Smooth muscle cell (in vitro differentiated cells): Measurements from ENCODE around the gene PTPRD. TPM values are rescaled to one million over a fixed set of nuclear protein-coding genes. Genes with fewer than 3 reads are reported as not detected.
A peak's percentile ranks its signal among the peaks of the same experiment; 100 is the strongest.

Source experiments
- DNase-seq: peaks from one replicate; lab custom pipeline; 2025; ENCODE audit not compliant: unreplicated experiment; lab: John Stamatoyannopoulos, UW
- H2AFZ ChIP-seq: fragments of 200-600 bp; sonication (generic); 2 replicates; pipeline ENCODE4 v1.6.0; 2016; ENCODE audit warnings: antibody characterized with exemption, low read depth, mild to moderate bottlenecking
- H3F3A ChIP-seq: fragments of 200-600 bp; sonication (generic); 2 replicates; pipeline ENCODE4 v1.6.0; 2017; ENCODE audit warnings: antibody characterized with exemption, low read depth
- H3K27ac ChIP-seq: fragments of 200-600 bp; sonication (generic); 2 replicates; pipeline ENCODE4 v1.5.1; 2016; ENCODE audit warnings: low read depth, mild to moderate bottlenecking
- H3K27me3 ChIP-seq: fragments of 200-600 bp; sonication (generic); 2 replicates; pipeline ENCODE4 v1.6.1; 2016; ENCODE audit warnings: low read depth, mild to moderate bottlenecking
- H3K36me3 ChIP-seq: fragments of 200-600 bp; sonication (generic); 2 replicates; pipeline ENCODE4 v1.5.1; 2016; ENCODE audit warnings: low read depth
- H3K4me1 ChIP-seq: fragments of 200-600 bp; sonication (generic); 2 replicates; pipeline ENCODE4 v1.5.1; 2016; ENCODE audit warnings: low read depth
- H3K4me2 ChIP-seq: fragments of 200-600 bp; sonication (generic); 2 replicates; pipeline ENCODE4 v1.6.0; 2016; ENCODE audit warnings: mild to moderate bottlenecking
- H3K4me3 ChIP-seq: fragments of 200-600 bp; sonication (generic); 2 replicates; pipeline ENCODE4 v1.5.1; 2016; ENCODE audit warnings: mild to moderate bottlenecking
- H3K79me2 ChIP-seq: fragments of 200-600 bp; sonication (generic); 2 replicates; pipeline ENCODE4 v1.6.0; 2016; ENCODE audit warnings: low read depth, mild to moderate bottlenecking
- H3K9ac ChIP-seq: fragments of 200-600 bp; sonication (generic); 2 replicates; pipeline ENCODE4 v1.6.0; 2016; ENCODE audit warnings: low read depth
- H3K9me3 ChIP-seq: fragments of 200-600 bp; sonication (generic); replicated peaks from 2 replicates; pipeline ENCODE4 v1.5.1; 2016; ENCODE audit warnings: low read depth
- H4K20me1 ChIP-seq: fragments of 200-600 bp; sonication (generic); 2 replicates; pipeline ENCODE4 v1.6.0; 2016; ENCODE audit warnings: low read depth
- CTCF ChIP-seq: fragments of 200-600 bp; sonication (generic); IDR thresholded peaks from 2 replicates; pipeline ENCODE4 v1.5.1; 2017; ENCODE audit warnings: borderline replicate concordance, mild to moderate bottlenecking, antibody characterized with exemption; ENCODE audit not compliant: insufficient read depth, poor library complexity, severe bottlenecking
- WGBS: methylation state at CpG from one replicate; pipeline ENCODE4 v1.1.7; 2016; ENCODE audit warnings: low lambda C conversion rate; 5-methylcytosine and 5-hydroxymethylcytosine counted together
- polyA plus RNA-seq: library from polyadenylated mRNA; unstranded; fragments of >200 nt; fragmentation: Nextera tagmentation; extraction: Ambion mirVana; gene quantifications from 2 replicates; pipeline ENCODE4 v1.2.1, GENCODE V29; 2016
- total RNA-seq: library from RNA; depleted of rRNA; stranded (reverse); fragments of >200 nt; gene quantifications from 2 replicates; pipeline ENCODE4 v1.2.3, GENCODE V29; 2014

The PTPRD gene
- total and polyA plus RNA-seq, 2 experiments from 2014 or later: 6.5 to 61.0 TPM

- DNase-seq: no peak
- peak; percentile 15 for TF ChIP-seq CTCF
Observed at GRCh38 chr9:9919174-9919775, 693.5 kb downstream of the PTPRD start.

GRCh38 chr9:9917400-9917799 is 695.4 kb downstream of the PTPRD start:
- H3K9me3 ChIP-seq: peaks cover 3% of the 10 kb centered on the region
- no peaks in the 10 kb centered on the region for H3K27me3 ChIP-seq
- H3K4me3 ChIP-seq: no peak overlapping the region
- H3K4me1 ChIP-seq: no peaks in the 10 kb centered on the region
- H2AFZ ChIP-seq: no peak overlapping the region
- TF ChIP-seq CTCF: no peak
- H3K9ac ChIP-seq: no peak overlapping the region
- no peaks in the 10 kb centered on the region for H3K36me3 ChIP-seq
- H3K27ac ChIP-seq: no peak overlapping the region
- no peak for DNase-seq
- H3K79me2 ChIP-seq: no peaks in the 10 kb centered on the region
- H4K20me1 ChIP-seq: no peaks in the 10 kb centered on the region
- H3F3A ChIP-seq: no peaks in the 10 kb centered on the region
- no peak overlapping the region for H3K4me2 ChIP-seq

More at GRCh38 chr9:9919174-9919775, 693.5 kb downstream of the PTPRD start:
- Histone ChIP-seq H4K20me1 (no peaks in the 10 kb centered on the region), H3F3A (no peaks in the 10 kb centered on the region), H3K4me1 (no peaks in the 10 kb centered on the region), H3K36me3 (no peaks in the 10 kb centered on the region), H3K4me3 (no peak overlapping the region), H3K4me2 (no peak overlapping the region), H3K9ac (no peak overlapping the region), H3K79me2 (no peaks in the 10 kb centered on the region), H3K27ac (no peak overlapping the region), H2AFZ (no peak overlapping the region), H3K27me3 (no peaks in the 10 kb centered on the region), H3K9me3 (peaks cover 3% of the 10 kb centered on the region)
- 76% methylated on average over 3 of the region's 3 CpGs for WGBS

GRCh38 chr9:9914174-9914573 is 698.6 kb downstream of the PTPRD start:
- Histone ChIP-seq H3K4me2 (no peak overlapping the region), H3F3A (no peaks in the 10 kb centered on the region), H3K9ac (no peak overlapping the region), H3K9me3 (peaks cover 3% of the 10 kb centered on the region), H4K20me1 (no peaks in the 10 kb centered on the region), H3K36me3 (no peaks in the 10 kb centered on the region), H3K27me3 (no peaks in the 10 kb centered on the region), H3K4me1 (no peaks in the 10 kb centered on the region), H2AFZ (no peak overlapping the region), H3K27ac (no peak overlapping the region), H3K4me3 (no peak overlapping the region), H3K79me2 (no peaks in the 10 kb centered on the region)
- no peak for TF ChIP-seq CTCF
- WGBS: 81% methylated on average over 3 of the region's 3 CpGs
- DNase-seq: no peak

GRCh38 chr9:9913276-9913832 is 699.4 kb downstream of the PTPRD start:
- Histone ChIP-seq H3K9me3 (peaks cover 3% of the 10 kb centered on the region), H3K79me2 (no peaks in the 10 kb centered on the region), H3F3A (no peaks in the 10 kb centered on the region), H3K4me3 (no peak overlapping the region), H3K27ac (no peak overlapping the region), H3K4me1 (no peaks in the 10 kb centered on the region), H3K4me2 (no peak overlapping the region), H2AFZ (no peak overlapping the region), H3K27me3 (no peaks in the 10 kb centered on the region), H4K20me1 (no peaks in the 10 kb centered on the region), H3K9ac (no peak overlapping the region), H3K36me3 (no peaks in the 10 kb centered on the region)
- no peak for TF ChIP-seq CTCF
- no peak for DNase-seq
- WGBS: 71% methylated on average over 1 of the region's 1 CpG
